Measurements from ENCODE around the gene FGGY.

DNA sequence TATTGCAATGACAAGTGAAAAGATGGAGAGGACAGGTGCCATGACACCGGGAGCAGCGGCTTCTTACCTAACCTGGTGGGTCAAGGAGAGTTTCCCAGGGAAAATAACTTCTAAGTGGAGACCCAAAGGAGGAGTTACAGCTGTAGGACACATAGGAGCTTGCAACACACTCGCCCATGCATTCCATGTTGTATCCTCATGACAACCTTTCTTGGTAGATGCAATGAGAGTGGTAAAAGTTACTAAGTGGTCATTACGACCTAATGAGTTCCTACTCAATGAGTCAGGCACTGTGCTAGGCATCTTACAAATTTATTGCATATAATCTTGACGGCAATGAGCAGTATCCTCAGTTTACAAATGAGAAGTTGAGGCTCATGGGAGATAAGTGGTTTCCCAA lies 398.4 kb downstream of the FGGY start:
- TF ChIP-seq ZNF350 (tag by site-specific recombination; IDR thresholded peaks at IDR 0.05), result no peak
- TF ChIP-seq, protein P1, sequence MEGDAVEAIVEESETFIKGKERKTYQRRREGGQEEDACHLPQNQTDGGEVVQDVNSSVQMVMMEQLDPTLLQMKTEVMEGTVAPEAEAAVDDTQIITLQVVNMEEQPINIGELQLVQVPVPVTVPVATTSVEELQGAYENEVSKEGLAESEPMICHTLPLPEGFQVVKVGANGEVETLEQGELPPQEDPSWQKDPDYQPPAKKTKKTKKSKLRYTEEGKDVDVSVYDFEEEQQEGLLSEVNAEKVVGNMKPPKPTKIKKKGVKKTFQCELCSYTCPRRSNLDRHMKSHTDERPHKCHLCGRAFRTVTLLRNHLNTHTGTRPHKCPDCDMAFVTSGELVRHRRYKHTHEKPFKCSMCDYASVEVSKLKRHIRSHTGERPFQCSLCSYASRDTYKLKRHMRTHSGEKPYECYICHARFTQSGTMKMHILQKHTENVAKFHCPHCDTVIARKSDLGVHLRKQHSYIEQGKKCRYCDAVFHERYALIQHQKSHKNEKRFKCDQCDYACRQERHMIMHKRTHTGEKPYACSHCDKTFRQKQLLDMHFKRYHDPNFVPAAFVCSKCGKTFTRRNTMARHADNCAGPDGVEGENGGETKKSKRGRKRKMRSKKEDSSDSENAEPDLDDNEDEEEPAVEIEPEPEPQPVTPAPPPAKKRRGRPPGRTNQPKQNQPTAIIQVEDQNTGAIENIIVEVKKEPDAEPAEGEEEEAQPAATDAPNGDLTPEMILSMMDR (tag by site-specific recombination; IDR thresholded peaks at IDR 0.05), result no peak
- TF ChIP-seq, protein P2, sequence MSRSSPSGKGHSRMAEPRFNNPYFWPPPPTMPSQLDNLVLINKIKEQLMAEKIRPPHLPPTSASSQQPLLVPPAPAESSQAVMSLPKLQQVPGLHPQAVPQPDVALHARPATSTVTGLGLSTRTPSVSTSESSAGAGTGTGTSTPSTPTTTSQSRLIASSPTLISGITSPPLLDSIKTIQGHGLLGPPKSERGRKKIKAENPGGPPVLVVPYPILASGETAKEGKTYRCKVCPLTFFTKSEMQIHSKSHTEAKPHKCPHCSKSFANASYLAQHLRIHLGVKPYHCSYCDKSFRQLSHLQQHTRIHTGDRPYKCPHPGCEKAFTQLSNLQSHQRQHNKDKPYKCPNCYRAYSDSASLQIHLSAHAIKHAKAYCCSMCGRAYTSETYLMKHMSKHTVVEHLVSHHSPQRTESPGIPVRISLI (tag by site-specific recombination; IDR thresholded peaks at IDR 0.05), result no peak
- no peak for TF ChIP-seq ZFP3 (tag by site-specific recombination; IDR thresholded peaks at IDR 0.05; ENCODE audit: low read depth)
- no peak for TF ChIP-seq ZNF701 (tag by site-specific recombination; IDR thresholded peaks at IDR 0.05)
- TF ChIP-seq ZNF335 (tag by site-specific recombination; conservative IDR thresholded peaks at IDR 0.05), result no peak
- TF ChIP-seq ZNF292 (tag by site-specific recombination; IDR thresholded peaks at IDR 0.05; ENCODE audit: borderline replicate concordance, low read depth), result no peak
- TF ChIP-seq SP3 (tag by site-specific recombination; IDR thresholded peaks at IDR 0.05), result no peak
- no peak for TF ChIP-seq SP2 (tag by site-specific recombination; IDR thresholded peaks at IDR 0.05)
- no peak for TF ChIP-seq ZNF140 (tag by site-specific recombination; IDR thresholded peaks at IDR 0.05)
- no peak for TF ChIP-seq GFI1B (tag by site-specific recombination; IDR thresholded peaks at IDR 0.05)
- TF ChIP-seq, protein P3, sequence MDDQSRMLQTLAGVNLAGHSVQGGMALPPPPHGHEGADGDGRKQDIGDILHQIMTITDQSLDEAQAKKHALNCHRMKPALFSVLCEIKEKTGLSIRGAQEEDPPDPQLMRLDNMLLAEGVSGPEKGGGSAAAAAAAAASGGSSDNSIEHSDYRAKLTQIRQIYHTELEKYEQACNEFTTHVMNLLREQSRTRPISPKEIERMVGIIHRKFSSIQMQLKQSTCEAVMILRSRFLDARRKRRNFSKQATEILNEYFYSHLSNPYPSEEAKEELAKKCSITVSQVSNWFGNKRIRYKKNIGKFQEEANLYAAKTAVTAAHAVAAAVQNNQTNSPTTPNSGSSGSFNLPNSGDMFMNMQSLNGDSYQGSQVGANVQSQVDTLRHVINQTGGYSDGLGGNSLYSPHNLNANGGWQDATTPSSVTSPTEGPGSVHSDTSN (CRISPR knock-in tag; IDR thresholded peaks at IDR 0.05), result no peak
- TF ChIP-seq, protein P4, sequence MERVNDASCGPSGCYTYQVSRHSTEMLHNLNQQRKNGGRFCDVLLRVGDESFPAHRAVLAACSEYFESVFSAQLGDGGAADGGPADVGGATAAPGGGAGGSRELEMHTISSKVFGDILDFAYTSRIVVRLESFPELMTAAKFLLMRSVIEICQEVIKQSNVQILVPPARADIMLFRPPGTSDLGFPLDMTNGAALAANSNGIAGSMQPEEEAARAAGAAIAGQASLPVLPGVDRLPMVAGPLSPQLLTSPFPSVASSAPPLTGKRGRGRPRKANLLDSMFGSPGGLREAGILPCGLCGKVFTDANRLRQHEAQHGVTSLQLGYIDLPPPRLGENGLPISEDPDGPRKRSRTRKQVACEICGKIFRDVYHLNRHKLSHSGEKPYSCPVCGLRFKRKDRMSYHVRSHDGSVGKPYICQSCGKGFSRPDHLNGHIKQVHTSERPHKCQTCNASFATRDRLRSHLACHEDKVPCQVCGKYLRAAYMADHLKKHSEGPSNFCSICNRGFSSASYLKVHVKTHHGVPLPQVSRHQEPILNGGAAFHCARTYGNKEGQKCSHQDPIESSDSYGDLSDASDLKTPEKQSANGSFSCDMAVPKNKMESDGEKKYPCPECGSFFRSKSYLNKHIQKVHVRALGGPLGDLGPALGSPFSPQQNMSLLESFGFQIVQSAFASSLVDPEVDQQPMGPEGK (tag by site-specific recombination; IDR thresholded peaks at IDR 0.05), result no peak
- no peak for TF ChIP-seq ZNF610 (tag by site-specific recombination; IDR thresholded peaks at IDR 0.05; ENCODE audit: borderline replicate concordance)

Measured in HEK293 (cell line).